Femur (tissue), 1 donor: ENCODE data around the gene MARK4.
"Not testable (repeated sequence)": the region's sequence is repeated elsewhere in the genome, so short reads cannot be mapped to it uniquely, and the experiment has no call there.

Source experiments
- DNase-seq: peaks from one replicate; pipeline ENCODE4 v3.0.0-alpha.2; 2017

MARK4 gene

DNA sequence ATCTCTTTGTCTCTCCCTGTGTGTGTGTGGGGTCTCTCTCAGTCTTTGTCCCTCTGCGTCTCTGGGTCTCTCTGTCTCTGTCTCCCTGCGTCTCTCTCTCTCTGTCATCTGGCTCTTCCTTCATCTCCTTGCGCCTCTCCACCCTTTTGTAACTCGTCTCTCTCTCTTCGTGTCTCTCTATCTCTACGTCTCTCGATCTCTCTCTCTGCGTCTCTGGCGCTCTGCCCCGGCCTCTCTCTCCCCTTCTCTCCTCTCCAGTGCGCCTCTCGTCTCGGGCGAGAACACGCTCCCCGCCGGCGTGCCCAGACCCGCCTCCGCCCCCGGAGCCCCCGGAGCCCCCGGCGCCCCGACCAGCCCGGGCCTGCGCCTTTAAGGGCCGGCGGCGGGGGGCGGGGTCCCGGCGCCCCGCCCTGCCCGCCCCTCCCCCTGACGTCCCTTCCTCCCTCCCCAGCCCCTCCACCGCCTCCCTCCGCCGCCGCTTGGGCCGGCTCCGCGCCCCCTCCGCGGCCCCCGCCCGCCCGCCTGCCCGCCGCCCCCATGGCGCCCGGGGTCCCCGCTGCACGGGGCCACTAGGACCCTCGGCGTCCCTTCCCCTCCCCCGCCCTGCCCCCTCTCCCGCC is at the start of gene MARK4:
TSS of gene MARK4 (plus strand) at position 440 of the 620 bp plus-strand sequence. CDS start 318 bp downstream, outside the sequence.
- peak; percentile 84 for DNase-seq

DNA sequence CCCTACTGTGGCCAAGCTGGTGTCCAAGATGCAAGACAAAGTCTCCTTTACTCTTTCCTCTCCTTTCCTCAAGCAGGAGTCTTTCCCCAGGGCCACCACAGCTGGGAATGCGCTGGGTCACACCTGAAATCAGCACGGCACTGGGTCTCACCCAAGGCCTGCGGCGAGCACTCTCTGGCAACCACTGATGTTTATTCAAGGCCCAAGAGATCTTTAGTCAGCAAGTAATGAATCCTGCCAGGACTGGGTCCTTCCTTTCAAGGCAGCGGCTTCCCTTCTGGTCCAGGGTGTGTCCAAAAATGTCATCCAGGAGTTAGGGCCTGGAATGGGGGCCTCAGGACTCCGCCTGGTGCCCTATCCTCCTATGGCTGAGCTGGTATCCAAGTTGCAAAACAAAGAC is 48.4 kb upstream of the MARK4 start:
- DNase-seq, result no peak

DNA sequence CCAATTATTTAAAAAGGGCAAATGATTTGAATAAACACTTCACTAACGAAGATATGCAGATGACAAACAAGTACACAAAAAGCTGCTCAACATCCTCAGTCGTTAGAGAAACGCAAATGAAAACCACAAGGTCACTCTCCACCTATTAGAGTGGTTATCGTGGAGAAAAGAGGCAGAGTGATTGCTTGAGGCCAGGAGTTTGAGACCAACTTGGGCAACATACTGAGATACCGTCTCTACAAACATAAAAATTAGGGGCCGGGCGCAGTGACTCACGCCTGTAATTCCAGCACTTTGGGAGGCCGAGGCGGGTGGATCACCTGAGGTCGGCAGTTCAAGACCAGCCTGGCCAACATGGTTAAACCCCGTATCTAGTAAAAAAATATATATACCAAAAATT is 45.3 kb upstream of the MARK4 start:
- no peak for DNase-seq

- DNase-seq, result no peak
Measured at GRCh38 chr19:45206328-45206727, 44.7 kb upstream of the MARK4 start.

DNA sequence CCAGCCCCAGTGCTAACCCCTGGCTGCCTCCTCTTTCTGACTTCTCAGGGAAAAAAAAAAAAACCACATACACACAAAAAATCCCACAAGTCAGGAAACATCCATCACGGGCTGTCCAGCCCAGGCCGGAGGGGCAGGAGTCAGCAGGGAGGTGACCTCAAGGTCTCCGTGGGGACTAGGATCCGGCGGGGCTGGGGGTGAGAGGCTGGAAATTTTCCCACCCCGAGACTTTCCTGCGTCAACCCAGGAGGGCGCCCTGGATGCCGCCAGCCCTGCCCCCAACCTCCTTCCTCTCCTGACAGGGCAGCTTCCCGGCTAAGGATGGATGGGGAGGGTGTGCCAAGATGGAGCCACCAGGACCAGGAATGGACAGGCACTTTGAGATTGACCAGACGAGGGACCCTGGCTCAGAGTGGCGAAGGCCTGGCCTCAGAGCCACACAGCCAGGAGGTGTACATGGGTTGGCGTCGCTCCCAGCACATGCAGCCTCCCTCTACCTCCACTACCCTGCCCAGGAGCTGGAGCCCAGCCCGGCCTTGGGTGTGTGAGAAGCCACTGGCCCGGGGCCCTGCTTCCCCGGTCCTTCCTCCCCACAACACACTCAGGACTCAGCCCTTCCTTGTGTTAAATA is 39.2 kb upstream of the MARK4 start:
- DNase-seq, result peak; percentile 64

GRCh38 chr19:45213031-45213430 is 38.0 kb upstream of the MARK4 start:
- no peak for DNase-seq

- peak; percentile 46 for DNase-seq
Measured at GRCh38 chr19:45215391-45216191, 35.5 kb upstream of the MARK4 start.

DNA sequence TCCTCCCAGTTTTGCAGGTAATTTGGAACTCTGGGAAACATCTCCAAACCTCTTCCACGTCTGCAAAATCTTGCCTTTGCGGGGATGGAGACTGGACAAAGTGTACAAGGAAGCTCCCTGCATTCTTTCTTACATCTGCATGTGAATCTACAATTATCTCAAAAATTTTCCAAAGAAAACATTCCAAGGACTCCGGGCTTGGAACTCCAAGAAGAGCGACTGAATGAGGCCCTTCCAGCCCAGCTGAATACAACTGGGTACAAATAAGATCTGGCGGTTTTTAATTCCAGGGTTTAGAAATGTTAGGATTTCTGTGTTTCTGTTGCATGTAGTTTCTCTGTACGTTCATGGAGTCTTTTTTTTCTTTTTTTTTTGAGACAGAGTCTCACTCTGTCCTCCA is 34.4 kb upstream of the MARK4 start:
- no peak for DNase-seq

DNA sequence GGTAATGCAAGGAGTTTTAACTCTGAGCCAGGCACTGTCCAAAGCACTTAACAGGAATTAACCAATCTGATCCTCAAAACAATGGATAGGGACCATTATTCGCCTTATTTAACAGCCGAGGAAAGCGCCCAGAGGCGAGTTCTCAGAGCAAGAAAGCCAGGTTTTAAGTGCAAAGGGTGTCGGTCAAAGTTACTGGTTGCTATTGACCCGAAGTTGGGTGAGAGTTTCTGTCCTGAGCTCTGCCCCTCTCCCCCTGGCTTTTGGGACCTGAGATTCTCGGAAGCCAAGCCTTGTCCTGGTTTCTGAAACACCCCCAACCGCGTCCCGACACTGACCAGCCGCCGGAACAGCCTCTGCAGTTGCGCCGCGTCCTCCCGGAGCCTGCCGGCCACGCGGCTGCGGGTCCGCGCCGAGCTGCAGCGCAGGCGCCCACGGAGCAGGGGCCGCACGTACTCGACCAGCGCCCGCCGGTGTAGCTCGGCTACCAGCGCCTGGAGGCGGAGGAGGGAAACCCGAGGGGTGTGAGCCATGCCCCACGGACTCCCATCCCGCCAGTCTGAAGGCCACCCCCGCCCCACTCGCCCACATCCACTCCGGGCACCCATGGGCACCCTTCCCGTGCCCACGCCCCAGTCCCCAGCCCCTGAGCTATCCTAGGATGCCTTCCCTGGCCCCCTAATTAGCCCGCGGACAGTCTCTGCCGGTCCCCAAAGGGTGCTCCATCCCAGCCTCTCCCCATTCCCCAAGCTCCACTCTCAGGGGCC is 33.7 kb upstream of the MARK4 start:
- DNase-seq, result no peak

DNA sequence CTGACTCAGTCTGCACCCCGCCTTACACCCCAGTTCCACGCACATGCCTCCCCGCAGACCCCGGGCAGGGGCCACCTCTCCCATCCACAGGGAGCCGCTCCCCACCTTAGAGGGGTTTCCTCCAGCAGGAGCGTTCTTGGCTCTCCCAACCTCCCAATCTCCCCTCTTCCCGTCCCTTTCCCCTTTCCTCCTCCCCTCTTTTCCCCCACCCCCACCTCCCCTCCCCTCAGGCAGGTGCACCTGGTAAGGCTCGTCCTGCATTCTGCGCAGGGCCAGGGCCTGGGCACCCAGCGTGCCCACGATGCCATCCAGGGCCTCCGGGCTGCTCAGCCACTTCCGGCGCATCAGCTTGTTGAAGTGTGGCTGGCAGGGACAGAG is 33.1 kb upstream of the MARK4 start:
- no peak for DNase-seq

DNA sequence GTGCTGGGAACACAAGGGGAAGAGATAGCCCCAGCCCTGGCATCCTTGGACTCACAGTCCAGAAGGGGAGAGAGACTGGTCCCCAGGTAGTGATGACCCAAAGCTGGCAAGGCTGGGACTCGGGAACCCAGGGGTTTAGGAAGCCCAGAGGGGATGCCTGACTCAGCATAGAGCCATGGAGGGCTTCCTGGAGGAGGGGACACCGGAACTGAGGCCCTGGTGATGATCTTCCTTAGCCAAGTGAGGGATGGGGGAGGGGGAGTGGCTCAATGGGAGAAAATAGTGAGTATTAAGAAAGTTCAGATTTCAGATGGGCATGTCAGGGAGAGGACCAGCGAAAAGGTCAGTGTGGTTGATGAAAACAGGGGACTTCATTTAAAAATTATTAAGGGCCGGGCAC is 32.6 kb upstream of the MARK4 start:
- no peak for DNase-seq

DNA sequence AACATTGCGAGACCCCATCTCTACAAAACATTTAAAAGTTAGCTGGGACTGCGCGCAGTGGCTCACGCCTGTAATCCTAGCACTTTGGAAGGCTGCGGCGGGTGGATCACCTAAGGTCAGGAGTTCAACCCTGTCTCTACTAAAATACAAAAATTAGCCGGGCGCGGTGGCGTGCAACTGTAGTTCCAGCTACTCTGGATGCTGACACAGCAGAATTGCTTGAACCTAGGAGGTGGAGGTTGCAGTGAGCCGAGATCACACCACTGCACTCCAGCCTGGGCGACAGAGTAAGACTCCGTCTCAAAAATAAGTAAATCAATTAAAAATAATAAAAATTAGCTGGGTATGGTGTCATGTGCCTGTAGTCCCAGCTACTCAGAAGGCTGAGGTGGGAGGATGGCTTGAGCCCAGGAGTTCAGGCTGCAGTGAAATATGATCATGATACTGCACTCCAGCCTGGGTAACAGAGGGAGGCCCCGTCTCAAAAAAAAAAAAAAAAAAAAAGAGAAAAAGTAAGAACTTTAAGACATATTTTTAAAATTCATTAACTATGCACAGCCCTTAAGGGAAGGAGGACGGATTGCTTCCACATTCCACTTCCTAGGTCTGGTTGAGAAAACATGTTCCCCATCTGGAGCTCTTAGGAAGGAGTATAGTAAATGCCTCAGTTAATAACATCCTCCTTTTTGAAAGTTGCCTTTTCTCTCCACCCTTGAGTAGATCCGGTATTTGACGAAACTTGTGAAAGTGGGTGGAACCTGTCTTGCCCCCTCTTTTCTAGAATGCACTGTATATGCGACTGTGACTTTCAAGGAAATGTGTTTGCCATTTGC is 31.9 kb upstream of the MARK4 start:
- no peak for DNase-seq

DNA sequence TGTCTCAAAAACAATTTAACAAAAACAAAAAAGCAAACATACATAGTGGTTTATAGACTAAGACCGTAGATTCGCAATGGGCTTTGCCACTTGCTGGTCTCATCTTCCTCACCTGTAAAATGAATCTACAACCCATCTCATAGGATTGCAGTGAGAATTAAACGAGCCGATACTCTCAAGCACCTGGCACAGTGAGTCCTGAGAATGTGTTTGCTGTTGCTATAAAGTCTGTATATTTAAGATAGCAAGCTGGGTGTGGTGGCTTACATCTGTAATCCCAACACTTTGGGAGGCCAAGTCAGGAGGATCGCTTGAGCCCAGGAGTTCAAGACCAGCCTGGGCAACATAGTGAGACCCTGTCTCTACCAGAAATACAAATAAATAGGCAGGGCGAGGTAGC is 28.3 kb upstream of the MARK4 start:
- no peak for DNase-seq

DNA sequence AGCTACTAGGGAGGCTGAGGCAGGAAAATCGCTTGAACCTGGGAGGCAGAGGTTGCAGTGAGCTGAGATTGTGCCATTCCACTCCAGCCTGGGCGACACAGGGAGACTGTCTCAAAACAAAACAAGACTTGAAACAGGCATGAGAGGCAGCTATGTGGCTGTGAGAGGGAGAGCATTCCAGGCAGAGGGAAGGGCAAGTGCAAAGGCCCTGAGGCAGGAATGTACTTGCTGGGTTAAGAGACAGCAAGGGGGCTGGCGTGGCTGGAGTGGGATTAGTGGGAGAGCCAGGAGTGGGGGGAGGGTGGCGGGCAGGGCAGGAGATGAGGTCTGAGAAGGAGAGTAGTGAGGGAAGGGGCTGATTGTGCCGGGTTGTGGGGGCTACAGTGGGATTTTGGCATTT is 27.2 kb upstream of the MARK4 start:
- DNase-seq, result no peak

DNA sequence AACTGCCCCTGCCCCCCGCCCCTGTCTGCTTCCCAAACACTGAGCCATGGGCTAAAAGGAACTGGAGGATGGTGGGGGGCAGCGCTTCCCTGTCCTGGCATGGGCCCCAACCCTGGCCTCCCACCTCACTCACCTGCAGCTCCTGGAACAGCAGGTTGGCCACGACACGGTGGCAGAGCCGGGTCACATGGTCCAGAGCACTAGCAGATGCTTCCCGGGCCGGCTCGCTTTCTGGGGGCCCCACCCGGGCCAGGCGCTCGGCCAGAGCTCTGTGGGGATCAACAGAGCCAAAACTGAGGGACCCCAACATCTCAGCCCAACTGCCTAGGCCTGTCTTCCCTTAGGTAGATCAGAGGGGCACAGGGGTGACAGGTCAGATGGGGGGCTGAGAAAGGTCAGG is 26.4 kb upstream of the MARK4 start:
- DNase-seq, result no peak

DNA sequence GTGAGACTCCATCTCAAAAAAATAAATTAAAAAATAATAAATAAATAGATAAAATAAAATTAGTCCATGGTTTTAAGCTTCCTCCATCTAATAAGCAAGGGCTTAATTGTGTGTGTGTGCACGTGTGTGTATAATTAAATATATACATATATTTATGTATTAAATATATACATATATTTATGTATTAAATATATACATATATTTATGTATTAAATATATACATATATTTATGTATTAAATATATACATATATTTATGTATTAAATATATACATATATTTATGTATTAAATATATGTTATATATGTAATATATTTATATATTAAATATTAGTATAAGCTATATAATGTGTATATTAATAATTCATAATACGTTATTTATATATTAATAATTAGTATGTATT is 22.0 kb upstream of the MARK4 start:
- DNase-seq, result not testable (repeated sequence)

DNA sequence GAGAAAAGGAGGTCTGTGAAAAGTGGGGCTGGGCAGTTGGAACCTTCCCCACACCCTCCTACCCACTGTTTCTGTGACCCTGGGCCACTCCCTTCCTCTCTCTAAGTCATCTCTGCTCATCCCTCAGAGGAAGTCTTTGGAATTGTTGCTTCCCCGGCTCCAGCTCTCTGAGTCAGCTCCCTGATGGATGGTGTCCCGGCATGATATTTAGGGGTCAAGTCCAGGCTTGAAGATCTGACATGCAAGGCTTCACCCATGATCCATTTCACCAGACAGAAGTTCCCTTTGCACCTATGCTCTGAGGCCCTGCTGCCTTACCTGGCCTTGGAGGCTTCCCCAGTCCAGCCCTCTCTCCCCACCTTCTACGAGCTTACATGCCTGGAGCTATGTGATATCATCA is 19.2 kb upstream of the MARK4 start:
- no peak for DNase-seq

GRCh38 chr19:45234089-45234869 is 16.8 kb upstream of the MARK4 start:
- no peak for DNase-seq

DNA sequence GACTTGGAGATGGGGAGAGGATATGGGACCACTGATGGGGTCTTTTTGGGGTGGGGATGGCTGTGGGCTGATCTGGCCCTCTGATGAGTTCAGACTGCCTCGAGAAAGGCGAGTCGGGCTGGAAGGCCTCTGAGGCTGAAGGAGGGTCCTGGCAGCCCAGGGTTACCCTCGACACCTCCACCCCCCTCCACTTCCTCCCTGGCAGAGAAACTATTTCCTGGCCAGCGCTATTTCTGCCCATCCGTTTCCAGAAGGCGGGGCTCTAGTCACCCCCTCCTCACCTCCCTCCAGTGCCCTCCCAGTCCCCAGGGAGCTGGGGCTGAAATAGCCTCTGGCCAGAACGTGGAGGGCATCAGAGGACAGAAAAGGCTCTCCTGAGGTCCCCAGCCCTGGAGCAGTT is 15.6 kb upstream of the MARK4 start:
- no peak for DNase-seq

DNA sequence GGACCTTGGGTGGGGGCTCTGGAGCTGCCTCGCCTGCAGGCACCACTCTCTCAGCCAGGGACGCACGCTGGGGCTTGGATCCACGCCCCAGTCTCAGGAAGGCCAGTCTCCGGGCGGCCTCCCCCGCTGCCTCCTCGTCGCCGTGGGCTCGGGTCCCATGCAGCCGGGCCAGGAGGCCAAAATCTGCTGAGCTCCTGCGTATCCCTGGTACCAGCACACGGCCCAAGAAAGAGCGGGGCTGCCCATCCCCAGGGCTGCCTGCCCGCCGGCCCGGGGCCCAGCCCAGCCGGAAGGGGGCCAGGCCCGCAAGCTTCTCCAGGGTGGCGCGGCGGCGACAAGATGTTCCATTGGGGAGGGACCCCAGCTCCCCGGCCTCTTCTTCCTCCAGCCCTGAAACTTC is 12.5 kb upstream of the MARK4 start:
- no peak for DNase-seq

DNA sequence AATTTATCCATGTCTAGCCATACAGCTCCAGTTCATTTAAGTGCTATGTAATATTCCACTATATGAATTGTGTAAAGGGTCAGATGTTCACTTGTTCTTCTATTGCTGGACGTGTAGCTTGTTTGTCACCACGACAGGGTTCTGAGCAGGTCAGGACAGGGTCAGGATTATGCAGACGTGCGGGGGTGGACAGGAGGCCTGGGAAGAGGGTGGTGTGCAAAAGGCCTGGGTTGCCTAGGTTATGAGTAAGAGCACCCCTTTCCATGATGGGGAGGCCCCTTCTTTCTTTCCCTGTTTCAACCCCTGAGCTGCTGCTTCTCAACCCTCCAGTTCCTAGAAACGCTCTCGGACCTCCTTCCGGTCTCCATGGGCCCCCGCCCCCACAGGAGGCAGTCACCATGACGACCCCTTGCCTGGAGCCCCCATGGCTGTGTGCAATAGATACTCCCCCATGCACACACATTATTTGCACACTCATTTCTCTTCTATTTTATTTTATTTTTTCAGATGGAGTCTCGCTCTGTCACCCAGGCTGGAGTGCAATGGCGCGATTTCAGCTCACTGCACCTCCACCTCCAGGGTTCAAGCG is 7.8 kb upstream of the MARK4 start:
- DNase-seq, result no peak
